PC-3 (cell line): ENCODE results near the gene FGFRL1.

Experiments used
- EZH2 ChIP-seq: fragments of 300-600 bp; sonication (generic); IDR thresholded peaks from one replicate; pipeline ENCODE4 v1.6.1; 2017; ENCODE audit warnings: antibody characterized with exemption, mild to moderate bottlenecking, low read length; ENCODE audit not compliant: unreplicated experiment
- EZH2phosphoT487 ChIP-seq: fragments of 300-600 bp; sonication (generic); IDR thresholded peaks from 2 replicates; pipeline ENCODE4 v1.6.1; 2018; ENCODE audit warnings: mild to moderate bottlenecking, antibody characterized with exemption, low read length, borderline replicate concordance
- TF ChIP-seq, protein P1 (sequence below): fragments of 300-600 bp; sonication (generic); conservative IDR thresholded peaks from 2 replicates; pipeline ENCODE4 v1.5.1; 2017; ENCODE audit warnings: antibody characterized with exemption, low read depth, mild to moderate bottlenecking, low read length

GRCh38 chr4:1038948-1039492 is 27.6 kb downstream of the FGFRL1 start:
- TF ChIP-seq, protein P1, sequence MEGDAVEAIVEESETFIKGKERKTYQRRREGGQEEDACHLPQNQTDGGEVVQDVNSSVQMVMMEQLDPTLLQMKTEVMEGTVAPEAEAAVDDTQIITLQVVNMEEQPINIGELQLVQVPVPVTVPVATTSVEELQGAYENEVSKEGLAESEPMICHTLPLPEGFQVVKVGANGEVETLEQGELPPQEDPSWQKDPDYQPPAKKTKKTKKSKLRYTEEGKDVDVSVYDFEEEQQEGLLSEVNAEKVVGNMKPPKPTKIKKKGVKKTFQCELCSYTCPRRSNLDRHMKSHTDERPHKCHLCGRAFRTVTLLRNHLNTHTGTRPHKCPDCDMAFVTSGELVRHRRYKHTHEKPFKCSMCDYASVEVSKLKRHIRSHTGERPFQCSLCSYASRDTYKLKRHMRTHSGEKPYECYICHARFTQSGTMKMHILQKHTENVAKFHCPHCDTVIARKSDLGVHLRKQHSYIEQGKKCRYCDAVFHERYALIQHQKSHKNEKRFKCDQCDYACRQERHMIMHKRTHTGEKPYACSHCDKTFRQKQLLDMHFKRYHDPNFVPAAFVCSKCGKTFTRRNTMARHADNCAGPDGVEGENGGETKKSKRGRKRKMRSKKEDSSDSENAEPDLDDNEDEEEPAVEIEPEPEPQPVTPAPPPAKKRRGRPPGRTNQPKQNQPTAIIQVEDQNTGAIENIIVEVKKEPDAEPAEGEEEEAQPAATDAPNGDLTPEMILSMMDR, result no peak
- TF ChIP-seq EZH2, result no peak
- TF ChIP-seq EZH2phosphoT487, result no peak
